Suprapubic skin (tissue), 4 donors: ENCODE measurements around the gene NAA20.

ENCODE experiments used
- EP300 ChIP-seq: sonication (generic); formaldehyde crosslinking; IDR thresholded peaks from one replicate; pipeline ENCODE4 v1.6.1; 2017; ENCODE audit warnings: antibody characterized with exemption
- POLR2AphosphoS5 ChIP-seq, 3 donors: sonication (generic); formaldehyde crosslinking; IDR thresholded peaks; one replicate each; pipeline ENCODE4 v1.6.1; 2017; ENCODE audit warnings: antibody characterized with exemption in 3 of 3
- TF ChIP-seq, protein P1 (sequence below), 2 donors: fragments of 200-600 bp in 1 of 2; fragments of 450-650 bp in 1 of 2; sonication (generic) in 1 of 2; IDR thresholded peaks; one replicate each; pipeline ENCODE4 v1.5.1; 2016 to 2019; ENCODE audit warnings: antibody characterized with exemption in 2 of 2, mild to moderate bottlenecking in 1 of 2, moderate library complexity in 1 of 2

DNA sequence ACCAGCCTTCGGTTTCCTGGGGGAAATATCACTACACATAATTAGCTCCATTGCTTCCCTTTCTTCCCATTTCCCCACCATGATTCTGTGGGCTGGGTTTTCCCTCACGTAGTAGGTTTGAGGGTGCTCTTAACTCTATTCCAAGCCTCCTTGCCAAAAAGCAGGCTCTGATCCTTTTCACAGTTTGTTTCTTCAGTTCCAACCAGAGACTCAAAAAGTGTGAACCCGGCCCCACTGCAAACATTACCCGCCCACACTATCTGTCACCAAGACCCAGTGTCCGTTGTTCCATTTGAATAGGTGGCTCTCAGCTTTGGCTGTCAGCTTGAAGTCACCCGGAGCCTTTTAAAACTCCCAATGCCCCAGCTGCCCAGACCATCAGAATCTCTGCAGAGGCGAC lies 11.8 kb upstream of the NAA20 start:
- TF ChIP-seq, protein P1, sequence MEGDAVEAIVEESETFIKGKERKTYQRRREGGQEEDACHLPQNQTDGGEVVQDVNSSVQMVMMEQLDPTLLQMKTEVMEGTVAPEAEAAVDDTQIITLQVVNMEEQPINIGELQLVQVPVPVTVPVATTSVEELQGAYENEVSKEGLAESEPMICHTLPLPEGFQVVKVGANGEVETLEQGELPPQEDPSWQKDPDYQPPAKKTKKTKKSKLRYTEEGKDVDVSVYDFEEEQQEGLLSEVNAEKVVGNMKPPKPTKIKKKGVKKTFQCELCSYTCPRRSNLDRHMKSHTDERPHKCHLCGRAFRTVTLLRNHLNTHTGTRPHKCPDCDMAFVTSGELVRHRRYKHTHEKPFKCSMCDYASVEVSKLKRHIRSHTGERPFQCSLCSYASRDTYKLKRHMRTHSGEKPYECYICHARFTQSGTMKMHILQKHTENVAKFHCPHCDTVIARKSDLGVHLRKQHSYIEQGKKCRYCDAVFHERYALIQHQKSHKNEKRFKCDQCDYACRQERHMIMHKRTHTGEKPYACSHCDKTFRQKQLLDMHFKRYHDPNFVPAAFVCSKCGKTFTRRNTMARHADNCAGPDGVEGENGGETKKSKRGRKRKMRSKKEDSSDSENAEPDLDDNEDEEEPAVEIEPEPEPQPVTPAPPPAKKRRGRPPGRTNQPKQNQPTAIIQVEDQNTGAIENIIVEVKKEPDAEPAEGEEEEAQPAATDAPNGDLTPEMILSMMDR (IDR thresholded peaks at IDR 0.05) = no peak
- no peak for TF ChIP-seq EP300
- TF ChIP-seq POLR2AphosphoS5 (IDR thresholded peaks at IDR 0.05) = no peak
